HEK293T (cell line): ENCODE results near the gene NCKAP5L.

ENCODE experiments used
- CTCF ChIA-PET: fragments of 350-600 bp; formaldehyde crosslinking; extraction: SDS; loops from one replicate; lab custom pipeline; 2021; ENCODE audit warnings: antibody characterized with exemption, inconsistent platforms; lab: Yijun Ruan, JAX
- POLR2A ChIA-PET: fragments of 350-600 bp; formaldehyde crosslinking; extraction: SDS; loops from one replicate; lab custom pipeline; 2020; ENCODE audit warnings: antibody characterized with exemption, inconsistent platforms; lab: Yijun Ruan, JAX
- DNase-seq: peaks from one replicate; pipeline ENCODE4 v3.0.0; 2012; ENCODE audit warnings: mixed read lengths; ENCODE audit errors: extremely low spot score
- ARNT ChIP-seq: fragments of 450-650 bp; IDR thresholded peaks from 2 replicates; pipeline ENCODE4 v1.6.1; 2017; ENCODE audit warnings: mild to moderate bottlenecking
- BHLHE40 ChIP-seq: fragments of 450-650 bp; IDR thresholded peaks from 2 replicates; pipeline ENCODE4 v1.6.1; 2016; ENCODE audit warnings: mild to moderate bottlenecking, moderate library complexity, borderline replicate concordance
- CTBP1 ChIP-seq: fragments of 450-650 bp; IDR thresholded peaks from 2 replicates; pipeline ENCODE4 v1.6.1; 2016; ENCODE audit warnings: borderline replicate concordance
- ELF4 ChIP-seq: fragments of 450-650 bp; IDR thresholded peaks from 2 replicates; pipeline ENCODE4 v1.6.1; 2017; ENCODE audit warnings: antibody characterized with exemption
- FOXA1 ChIP-seq: fragments of 450-650 bp; IDR thresholded peaks from 2 replicates; pipeline ENCODE4 v1.6.1; 2016; ENCODE audit warnings: mild to moderate bottlenecking
- FOXK2 ChIP-seq: fragments of 450-650 bp; IDR thresholded peaks from 2 replicates; pipeline ENCODE4 v1.6.1; 2016; ENCODE audit warnings: mild to moderate bottlenecking
- FOXM1 ChIP-seq: fragments of 450-650 bp; IDR thresholded peaks from 2 replicates; pipeline ENCODE4 v1.6.1; 2017; ENCODE audit warnings: mild to moderate bottlenecking, borderline replicate concordance
- HDGF ChIP-seq: fragments of 450-650 bp; IDR thresholded peaks from 2 replicates; pipeline ENCODE4 v1.6.1; 2017; ENCODE audit warnings: antibody characterized with exemption, borderline replicate concordance
- L3MBTL2 ChIP-seq: fragments of 450-650 bp; conservative IDR thresholded peaks from 2 replicates; pipeline ENCODE4 v1.6.1; 2016; ENCODE audit warnings: mild to moderate bottlenecking
- LEF1 ChIP-seq: fragments of 450-650 bp; IDR thresholded peaks from 2 replicates; pipeline ENCODE4 v1.6.1; 2017; ENCODE audit warnings: mild to moderate bottlenecking, borderline replicate concordance
- NFRKB ChIP-seq: fragments of 450-650 bp; IDR thresholded peaks from 2 replicates; pipeline ENCODE4 v1.6.1; 2016; ENCODE audit warnings: mild to moderate bottlenecking, moderate library complexity
- PKNOX1 ChIP-seq: fragments of 450-650 bp; IDR thresholded peaks from 2 replicates; pipeline ENCODE4 v1.6.1; 2016
- SP1 ChIP-seq: fragments of 450-650 bp; IDR thresholded peaks from 2 replicates; pipeline ENCODE4 v1.6.1; 2017
- SUZ12 ChIP-seq: fragments of 450-650 bp; IDR thresholded peaks from 2 replicates; pipeline ENCODE4 v1.6.1; 2016; ENCODE audit warnings: mild to moderate bottlenecking
- TARDBP ChIP-seq: fragments of 450-650 bp; IDR thresholded peaks from 2 replicates; pipeline ENCODE4 v1.6.1; 2016
- ZNF384 ChIP-seq: fragments of 450-650 bp; IDR thresholded peaks from 2 replicates; pipeline ENCODE4 v1.6.1; 2016

The NCKAP5L gene

DNA sequence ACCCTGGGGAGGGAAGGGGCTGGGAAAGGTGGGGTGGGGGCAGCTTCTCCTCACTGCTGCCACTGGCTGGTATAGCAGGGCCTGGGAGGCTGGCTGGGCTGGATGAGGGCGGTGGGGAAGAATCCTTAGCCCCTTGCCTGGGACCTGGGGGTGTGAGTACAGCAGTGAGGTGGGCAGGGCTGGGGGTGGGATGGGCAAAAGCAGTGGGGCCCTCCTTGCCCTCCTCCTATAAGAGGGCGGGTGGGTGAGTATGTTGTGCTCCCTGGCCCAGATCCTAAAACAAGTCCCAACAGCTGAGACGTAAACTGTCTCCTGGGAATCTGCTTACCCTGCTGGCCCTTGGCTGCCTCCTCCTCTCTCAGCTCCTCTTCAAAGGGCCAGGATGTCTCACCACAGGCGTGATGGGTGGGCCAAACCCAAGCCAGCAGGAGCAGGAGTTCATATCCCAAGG lies 2.2 kb downstream of the NCKAP5L start:
- CTCF ChIA-PET, result interaction anchor here (0.6 to 1.1 kb wide), 2 partner anchors 48 to 214 kb away, joined by 4 to 5 read pairs; no protein-coding TSS in a partner anchor
- no peak for TF ChIP-seq SUZ12
- TF ChIP-seq ARNT, result no peak
- TF ChIP-seq NFRKB, result no peak
- TF ChIP-seq HDGF, result no peak
- no peak for TF ChIP-seq ELF4
- no peak for TF ChIP-seq BHLHE40
- no peak for TF ChIP-seq ZNF384
- no peak for TF ChIP-seq SP1
- no peak for TF ChIP-seq LEF1
- TF ChIP-seq L3MBTL2, result no peak
- TF ChIP-seq FOXK2, result no peak
- TF ChIP-seq CTBP1, result no peak
- no peak for TF ChIP-seq FOXM1
- TF ChIP-seq PKNOX1, result no peak
- no peak for DNase-seq
- POLR2A ChIA-PET, result interaction anchor here (0.9 to 1.6 kb wide), 2 partner anchors 17 to 85 kb away, joined by 5 read pairs; partner anchors contain the start of genes BCDIN3D and TMBIM6

GRCh38 chr12:49825360-49825970 lies 2.7 kb downstream of the NCKAP5L start:
- ChIA-PET CTCF (interaction anchor here (0.6 to 1.1 kb wide), 3 partner anchors 13 to 214 kb away, joined by 3 to 5 read pairs (median 4); no protein-coding TSS in a partner anchor), POLR2A (interaction anchor here (0.9 to 1.6 kb wide), 2 partner anchors 18 to 84 kb away, joined by 5 read pairs; partner anchors contain the start of genes BCDIN3D and TMBIM6)
- DNase-seq, result no peak
- TF ChIP-seq FOXK2 (no peak), HDGF (no peak), ZNF384 (no peak), ELF4 (no peak), FOXM1 (no peak), L3MBTL2 (no peak), PKNOX1 (no peak), NFRKB (no peak), TARDBP (no peak), BHLHE40 (no peak), SUZ12 (no peak)

- CTCF ChIA-PET, result interaction anchor here (0.7 kb wide), 1 partner anchor 14 kb away, joined by 3 read pairs; no protein-coding TSS in a partner anchor
- POLR2A ChIA-PET, result interaction anchor here (0.9 kb wide), 1 partner anchor 84 kb away, joined by 5 read pairs; the partner anchor contains the start of gene TMBIM6
- no peak for DNase-seq
- TF ChIP-seq FOXM1 (no peak), CTBP1 (no peak), ZNF384 (no peak), PKNOX1 (no peak), LEF1 (no peak), TARDBP (no peak), L3MBTL2 (no peak), HDGF (no peak), SP1 (no peak), FOXA1 (no peak), SUZ12 (no peak), ELF4 (no peak), BHLHE40 (no peak), FOXK2 (no peak), ARNT (no peak), NFRKB (no peak)
These were observed 3.3 kb downstream of the NCKAP5L start for GRCh38 chr12:49824895-49825294.

GRCh38 chr12:49824416-49824815 lies 3.8 kb downstream of the NCKAP5L start:
- no peak for TF ChIP-seq BHLHE40
- TF ChIP-seq PKNOX1, result no peak
- no peak for TF ChIP-seq FOXM1
- TF ChIP-seq TARDBP, result no peak
- TF ChIP-seq HDGF, result no peak
- TF ChIP-seq NFRKB, result no peak
- TF ChIP-seq ARNT, result no peak
- DNase-seq, result no peak
- POLR2A ChIA-PET, result no interaction called here
- CTCF ChIA-PET, result no interaction called here

DNA sequence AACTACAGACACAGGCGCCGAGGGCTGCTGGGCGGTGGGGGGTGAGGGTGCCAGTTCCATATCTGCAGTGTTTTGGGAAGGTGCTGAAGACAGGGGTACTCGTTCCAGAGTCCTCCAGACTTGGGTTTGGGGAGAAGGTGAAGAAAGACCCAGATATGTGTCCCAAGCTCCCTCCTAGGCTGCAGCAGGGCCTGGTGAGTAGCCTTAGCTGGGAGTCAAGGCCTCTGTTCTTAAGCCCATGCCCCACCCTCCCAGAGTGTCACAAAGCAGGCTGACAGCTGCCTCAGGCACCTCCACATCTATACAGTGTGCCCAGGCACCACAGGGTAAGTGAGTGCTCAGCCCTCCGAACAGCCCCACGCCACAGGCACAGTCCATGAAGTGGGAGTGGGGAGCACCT lies 4.3 kb downstream of the NCKAP5L start:
- TF ChIP-seq FOXK2 (no peak), L3MBTL2 (no peak), ELF4 (no peak), PKNOX1 (no peak), SUZ12 (no peak), HDGF (no peak), NFRKB (no peak), FOXM1 (no peak), BHLHE40 (no peak)
- ChIA-PET CTCF (no interaction called here), POLR2A (no interaction called here)
- DNase-seq, result no peak
